ENCODE results near the gene CCS.
A peak's percentile ranks its signal among the peaks of the same experiment; 100 is the strongest.
"Not testable (repeated sequence)": the region's sequence is repeated elsewhere in the genome, so short reads cannot be mapped to it uniquely, and the experiment has no call there.

The CCS gene

GRCh38 chr11:66585447-66585846, 7.5 kb upstream of the CCS start:
- DNase-seq; in situ Hi-C loops (cut with HindIII; ENCODE audit: low pct_ligation_motif_present, low pct_unique_long_range_greater_than_20kb, low sequenced_read_pairs): not testable (repeated sequence)

- in situ Hi-C loops (cut with HindIII; ENCODE audit: low pct_ligation_motif_present, low pct_unique_long_range_greater_than_20kb, low sequenced_read_pairs), result no loop called here
Measured at GRCh38 chr11:66586136-66586535, 6.8 kb upstream of the CCS start.

GRCh38 chr11:66589315-66589714, 3.7 kb upstream of the CCS start:
- DNase-seq; in situ Hi-C loops (cut with HindIII; ENCODE audit: low pct_ligation_motif_present, low pct_unique_long_range_greater_than_20kb, low sequenced_read_pairs): not testable (repeated sequence)

More at GRCh38 chr11:66586136-66586535, 6.8 kb upstream of the CCS start:
- DNase-seq, result no peak

- in situ Hi-C loops (cut with HindIII; ENCODE audit: low pct_ligation_motif_present, low pct_unique_long_range_greater_than_20kb, low sequenced_read_pairs), result no loop called here
- no peak for DNase-seq
Measured at GRCh38 chr11:66589996-66590675, 2.8 kb upstream of the CCS start.

DNA sequence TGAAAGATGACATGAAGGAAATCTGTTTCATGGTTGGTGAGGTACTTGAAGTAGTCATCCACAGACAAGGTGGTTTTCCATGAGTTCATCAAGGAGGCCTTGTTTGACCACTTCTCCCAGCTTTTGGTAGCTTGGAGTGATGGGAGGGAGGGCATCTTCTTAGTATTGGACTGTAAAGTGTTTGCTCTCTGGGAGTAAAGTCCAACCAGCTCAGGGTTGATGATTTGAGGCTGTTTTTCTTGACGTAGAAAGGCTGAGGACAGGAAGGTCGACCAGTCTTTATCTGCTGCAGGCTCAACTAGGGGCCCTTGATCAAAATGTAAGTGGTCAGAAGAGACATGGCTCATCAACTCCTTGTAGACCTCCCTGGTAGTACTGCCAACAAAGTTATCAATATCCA, 1.8 kb upstream of the CCS start:
- no peak for DNase-seq
- in situ Hi-C loops (cut with HindIII; ENCODE audit: low pct_ligation_motif_present, low pct_unique_long_range_greater_than_20kb, low sequenced_read_pairs), result no loop called here

DNA sequence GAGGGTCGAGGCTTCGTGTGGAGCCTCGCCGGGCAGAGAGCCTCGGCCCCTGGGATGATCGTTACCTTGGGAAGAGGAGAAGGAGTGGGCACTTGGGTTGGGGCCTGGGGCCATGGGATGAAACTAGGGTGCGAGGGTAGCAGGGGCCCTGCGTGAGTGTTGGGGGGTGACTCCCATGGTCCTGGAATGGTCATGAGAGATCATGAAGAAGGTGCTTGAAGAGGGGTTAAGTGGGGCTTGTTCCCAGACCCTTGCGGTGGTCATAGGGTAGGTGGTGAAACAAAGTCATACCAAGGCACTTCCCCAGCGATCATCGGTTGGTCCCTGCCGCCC, 284 bp downstream of the CCS start:
- in situ Hi-C loops (cut with HindIII; ENCODE audit: low pct_ligation_motif_present, low pct_unique_long_range_greater_than_20kb, low sequenced_read_pairs), result no loop called here
- DNase-seq, result no peak

DNA sequence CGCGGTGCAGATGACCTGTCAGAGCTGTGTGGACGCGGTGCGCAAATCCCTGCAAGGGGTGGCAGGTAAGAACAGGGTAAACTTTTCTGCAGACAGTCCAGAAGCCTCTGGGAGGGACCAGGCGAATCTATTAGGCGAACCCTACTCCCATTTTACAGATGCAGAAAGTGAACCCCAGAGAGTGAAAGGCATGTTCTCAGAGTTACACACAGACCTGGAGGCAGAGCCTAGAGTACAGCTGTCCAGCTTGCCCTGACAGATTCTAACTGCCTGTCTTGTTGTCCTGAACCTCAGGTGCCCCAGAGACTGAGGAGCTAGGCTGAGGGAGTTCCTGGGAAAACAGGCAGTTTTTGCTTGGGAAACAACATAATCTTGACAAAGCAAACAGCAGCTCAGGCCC, 665 bp downstream of the CCS start:
- in situ Hi-C loops (cut with HindIII; ENCODE audit: low pct_ligation_motif_present, low pct_unique_long_range_greater_than_20kb, low sequenced_read_pairs), result no loop called here
- DNase-seq, result no peak

GRCh38 chr11:66595245-66595904, 2.4 kb downstream of the CCS start:
- no peak for DNase-seq
- in situ Hi-C loops (cut with HindIII; ENCODE audit: low pct_ligation_motif_present, low pct_unique_long_range_greater_than_20kb, low sequenced_read_pairs), result no loop called here

GRCh38 chr11:66598993-66599392, 6.0 kb downstream of the CCS start:
- in situ Hi-C loops (cut with HindIII; ENCODE audit: low pct_ligation_motif_present, low pct_unique_long_range_greater_than_20kb, low sequenced_read_pairs), result no loop called here
- DNase-seq, result no peak

DNA sequence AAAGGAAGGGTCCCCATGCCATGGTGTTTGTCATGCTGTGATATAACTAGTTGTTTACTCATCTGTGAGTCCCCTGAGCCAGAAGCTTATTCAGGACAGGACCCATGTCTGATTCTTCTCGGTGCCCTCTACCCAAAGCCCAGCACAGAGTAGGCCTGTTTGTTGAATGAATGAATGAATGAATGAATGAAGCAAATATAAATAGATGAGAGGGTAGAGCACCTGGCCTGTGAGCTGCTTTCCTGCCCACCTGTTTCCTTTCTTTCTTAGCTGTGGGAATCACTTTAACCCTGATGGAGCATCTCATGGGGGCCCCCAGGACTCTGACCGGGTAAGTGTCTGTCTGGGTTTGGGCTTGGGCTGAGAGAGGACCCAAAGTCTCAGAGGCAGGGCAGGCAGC, 7.2 kb downstream of the CCS start:
- in situ Hi-C loops (cut with HindIII; ENCODE audit: low pct_ligation_motif_present, low pct_unique_long_range_greater_than_20kb, low sequenced_read_pairs), result no loop called here
- no peak for DNase-seq

DNA sequence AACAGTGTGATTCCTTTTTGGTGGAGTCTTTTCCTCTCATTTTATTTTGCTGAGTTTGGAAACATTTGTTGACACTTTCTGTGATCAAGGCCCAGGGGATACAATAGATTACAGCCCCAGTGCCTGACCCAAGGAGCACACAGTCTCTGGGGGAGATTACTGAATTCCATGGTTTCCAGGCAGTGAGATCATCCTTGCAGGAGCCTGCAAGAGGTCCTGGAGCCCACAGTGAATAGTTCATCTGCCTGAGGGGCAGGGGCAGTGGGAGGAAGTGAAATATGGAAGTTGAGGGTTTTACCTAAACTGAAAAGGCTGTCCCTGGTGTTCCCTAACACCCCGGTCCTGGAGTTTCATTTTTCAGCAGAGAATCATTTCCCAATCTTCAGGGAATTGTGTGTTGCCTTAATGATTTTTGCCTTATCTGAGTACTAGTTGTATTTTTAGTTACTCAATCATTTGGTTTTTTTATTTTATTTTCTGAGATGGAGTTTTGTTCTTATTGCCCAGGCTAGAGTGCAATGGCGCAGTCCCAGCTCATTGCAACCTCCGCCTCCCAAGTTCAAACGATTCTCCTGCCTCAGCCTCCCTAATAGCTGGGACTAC, 7.7 kb downstream of the CCS start:
- no peak for DNase-seq
- in situ Hi-C loops (cut with HindIII; ENCODE audit: low pct_ligation_motif_present, low pct_unique_long_range_greater_than_20kb, low sequenced_read_pairs), result no loop called here

DNA sequence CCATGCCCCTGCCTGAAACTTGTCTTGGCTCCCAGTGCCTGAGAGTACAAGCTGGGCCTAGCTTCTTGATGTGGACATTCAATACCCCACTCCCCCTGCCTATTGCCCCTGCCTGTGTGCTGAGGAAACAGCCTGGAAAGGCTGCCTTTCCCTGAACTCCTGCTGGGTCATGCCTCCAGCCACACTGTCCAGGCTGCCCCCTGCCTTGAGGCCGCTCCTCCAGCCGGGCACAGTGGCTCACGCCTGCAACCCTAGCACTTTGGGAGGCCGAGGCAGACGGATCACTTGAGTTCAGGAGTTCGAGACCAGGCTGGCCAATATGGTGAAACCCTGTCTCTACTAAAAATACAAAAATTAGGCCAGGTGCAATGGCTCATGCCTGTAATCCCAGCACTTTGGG, 10.1 kb downstream of the CCS start:
- no peak for DNase-seq
- in situ Hi-C loops (cut with HindIII; ENCODE audit: low pct_ligation_motif_present, low pct_unique_long_range_greater_than_20kb, low sequenced_read_pairs), result no loop called here

DNA sequence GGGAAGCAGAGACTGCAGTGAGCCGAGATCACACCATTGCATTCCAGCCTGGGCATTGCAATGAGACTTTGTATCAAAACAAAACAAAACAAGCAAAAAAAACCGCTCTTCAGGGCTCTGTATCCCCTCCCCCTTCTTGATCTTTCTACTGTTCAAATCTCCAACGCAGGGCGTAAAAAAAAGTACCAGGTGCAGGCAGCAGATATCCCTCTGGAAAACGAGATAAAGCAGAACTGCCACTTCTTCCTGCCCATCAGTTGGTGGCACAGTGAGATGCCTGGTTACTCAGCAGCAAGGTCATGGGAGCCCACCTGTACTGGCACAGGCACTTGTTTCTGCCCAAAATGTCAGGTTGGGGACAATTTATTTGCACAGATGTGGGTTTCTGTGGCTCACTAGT, 11.2 kb downstream of the CCS start:
- in situ Hi-C loops (cut with HindIII; ENCODE audit: low pct_ligation_motif_present, low pct_unique_long_range_greater_than_20kb, low sequenced_read_pairs), result no loop called here
- DNase-seq, result no peak

DNA sequence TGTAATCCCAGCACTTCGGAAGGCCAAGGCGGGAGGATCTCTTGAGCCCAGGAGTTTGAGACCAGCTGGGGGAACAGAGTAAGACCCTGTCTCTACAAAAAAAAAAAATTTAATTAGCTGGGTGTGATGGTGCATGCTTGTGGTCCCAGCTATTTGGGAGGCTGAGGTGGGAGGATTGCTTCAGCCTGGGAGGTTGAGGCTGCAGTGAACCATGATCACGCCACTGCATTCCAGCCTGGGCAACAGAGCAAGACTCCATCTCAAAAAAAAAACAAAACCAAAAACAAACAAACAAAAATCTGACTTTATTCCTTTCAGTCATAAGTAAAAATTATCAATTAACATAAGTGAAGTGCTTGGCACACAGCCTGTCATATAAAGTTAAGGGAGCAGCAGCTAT, 13.6 kb downstream of the CCS start:
- DNase-seq; in situ Hi-C loops (cut with HindIII; ENCODE audit: low pct_ligation_motif_present, low pct_unique_long_range_greater_than_20kb, low sequenced_read_pairs): not testable (repeated sequence)

GRCh38 chr11:66607126-66607834, 14.3 kb downstream of the CCS start:
- peak; percentile 49 for DNase-seq

DNA sequence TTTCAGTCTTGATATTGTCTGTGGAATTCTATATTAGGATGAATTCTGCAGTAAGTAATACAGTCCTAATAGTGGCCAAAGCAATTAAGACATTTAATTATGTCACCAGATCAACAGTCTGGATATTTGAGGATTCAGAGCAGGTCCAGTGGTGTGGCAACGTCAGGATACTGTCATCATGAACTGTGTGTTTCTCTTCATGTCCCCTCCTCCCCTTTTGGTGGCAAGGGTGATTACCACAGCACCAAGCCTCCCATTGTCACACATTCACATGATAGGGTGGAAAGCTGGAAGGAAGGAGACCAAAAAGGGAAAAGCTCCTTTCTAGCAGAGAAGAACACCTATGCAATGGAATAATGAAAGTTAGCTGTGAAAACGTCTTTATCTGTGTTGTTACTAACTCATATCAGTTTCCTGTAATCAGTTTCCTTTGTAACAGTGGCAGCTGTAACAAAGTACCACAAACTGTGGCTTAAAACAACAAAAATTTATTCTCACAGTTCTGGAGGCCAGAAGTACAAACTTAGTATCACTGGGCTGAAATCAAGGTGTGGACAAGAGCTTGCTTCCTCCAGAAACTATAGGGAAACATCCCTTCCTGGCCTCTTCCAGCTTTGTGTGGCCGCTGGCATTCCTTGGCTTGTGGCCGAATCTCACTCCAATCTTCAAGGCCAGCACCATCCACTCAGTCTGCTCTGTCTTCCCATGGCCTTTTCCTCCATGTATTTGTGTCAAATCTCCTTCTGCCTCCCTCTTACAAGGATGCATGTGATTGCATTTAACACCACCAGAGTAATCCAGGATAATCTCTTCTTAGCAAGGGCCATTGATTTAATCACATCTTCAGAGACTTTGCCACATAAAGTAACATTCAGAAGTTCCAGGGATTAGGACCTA, 17.0 kb downstream of the CCS start:
- in situ Hi-C loops (cut with HindIII; ENCODE audit: low pct_ligation_motif_present, low pct_unique_long_range_greater_than_20kb, low sequenced_read_pairs), result no loop called here
- DNase-seq, result no peak

More at GRCh38 chr11:66607126-66607834, 14.3 kb downstream of the CCS start:
- in situ Hi-C loops (cut with HindIII; ENCODE audit: low pct_ligation_motif_present, low pct_unique_long_range_greater_than_20kb, low sequenced_read_pairs), result no loop called here

DNA sequence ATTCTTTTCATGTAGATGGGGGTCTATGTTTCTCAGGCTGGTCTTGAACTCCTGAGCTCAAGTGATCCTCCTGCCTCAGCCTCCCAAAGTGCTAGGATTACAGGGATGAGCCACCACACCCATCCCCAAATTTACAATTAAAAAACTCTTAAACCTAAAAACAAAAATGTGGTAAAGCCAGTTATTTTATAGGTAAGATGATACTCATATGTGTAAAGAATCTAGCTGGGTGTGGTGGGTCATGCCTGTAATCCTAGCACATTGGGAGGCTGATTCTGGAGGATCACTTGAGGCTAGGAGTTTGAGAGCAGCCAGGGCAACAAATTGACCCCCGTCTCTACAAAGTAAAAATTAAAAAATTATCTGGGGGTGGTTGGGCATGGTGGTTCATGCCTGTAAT, 19.5 kb downstream of the CCS start:
- in situ Hi-C loops (cut with HindIII; ENCODE audit: low pct_ligation_motif_present, low pct_unique_long_range_greater_than_20kb, low sequenced_read_pairs), result no loop called here
- no peak for DNase-seq

DNA sequence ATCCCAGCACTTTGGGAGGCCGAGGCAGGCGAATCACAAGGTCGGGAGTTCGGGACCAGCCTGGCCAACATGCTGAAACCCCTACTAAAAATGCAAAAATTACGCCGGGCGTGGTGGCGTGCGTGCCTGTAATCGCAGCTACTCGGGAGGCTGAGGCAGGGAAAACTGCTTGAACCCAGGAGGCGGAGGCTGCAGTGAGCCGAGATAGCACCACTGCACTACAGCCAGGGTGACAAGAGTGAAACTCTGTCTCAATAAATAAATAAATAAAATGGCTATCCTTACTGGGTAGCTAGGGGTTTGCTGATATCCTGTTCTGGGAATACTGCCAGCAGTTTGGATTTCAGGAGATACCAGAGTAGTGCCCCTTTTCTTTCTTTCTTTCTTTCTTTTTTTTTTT, 21.1 kb downstream of the CCS start:
- no peak for DNase-seq
- in situ Hi-C loops (cut with HindIII; ENCODE audit: low pct_ligation_motif_present, low pct_unique_long_range_greater_than_20kb, low sequenced_read_pairs), result no loop called here

All from ACHN (cell line).